H1 (cell line): ENCODE measurements around the gene POLDIP3. TPM values are rescaled to one million over a fixed set of nuclear protein-coding genes. Genes with fewer than 3 reads are reported as not detected.
"Not testable (repeated sequence)": the region's sequence is repeated elsewhere in the genome, so short reads cannot be mapped to it uniquely, and the experiment has no call there.

ENCODE experiments used
- CTCF ChIA-PET: fragments of 300-600 bp; sonication (Branson Sonifier 250); formaldehyde crosslinking; loops from one replicate; lab custom pipeline; 2021; ENCODE audit not compliant: partially characterized antibody; lab: Charles Lee
- POLR2A ChIA-PET: fragments of 300-600 bp; sonication (Branson Sonifier 250); formaldehyde crosslinking; loops from one replicate; lab custom pipeline; 2021; ENCODE audit warnings: inconsistent platforms; ENCODE audit not compliant: partially characterized antibody; lab: Charles Lee
- DNase-seq, 2 experiments: peaks; one replicate each; pipeline versions ENCODE4 v3.0.0 to v3.0.0-alpha.2; 2010 to 2022; ENCODE audit warnings: low spot score in 2 of 2, low read depth in 1 of 2, mixed read lengths in 1 of 2
- FAIRE-seq: peaks from 2 replicates; lab custom pipeline; 2011; peaks lifted over from hg19 to GRCh38; lab: Jason Lieb, UNC
- H2AFZ ChIP-seq: 2 replicates; pipeline ENCODE4 v1.8.1; 2012; ENCODE audit warnings: low read length, inconsistent platforms
- H2AK5ac ChIP-seq: 2 replicates; pipeline ENCODE4 v1.6.1; 2013; ENCODE audit warnings: low read depth, low read length
- H2BK120ac ChIP-seq: replicated peaks from 2 replicates; pipeline ENCODE3; 2013; ENCODE audit warnings: low read depth, low read length, inconsistent platforms
- H2BK12ac ChIP-seq: 2 replicates; pipeline ENCODE4 v1.6.1; 2013; ENCODE audit warnings: low read depth, low read length
- H2BK15ac ChIP-seq: 2 replicates; pipeline ENCODE4 v1.6.1; 2013; ENCODE audit warnings: low read length
- H2BK20ac ChIP-seq: 2 replicates; pipeline ENCODE4 v1.6.1; 2013; ENCODE audit warnings: low read length
- H2BK5ac ChIP-seq: 2 replicates; pipeline ENCODE4 v1.6.1; 2013; ENCODE audit warnings: low read depth, low read length
- H3K14ac ChIP-seq: 2 replicates; pipeline ENCODE4 v1.6.1; 2013; ENCODE audit warnings: inconsistent platforms; ENCODE audit not compliant: insufficient read length
- H3K18ac ChIP-seq: 2 replicates; pipeline ENCODE4 v1.6.1; 2013; ENCODE audit warnings: low read length; ENCODE audit errors: extremely low read depth
- H3K23ac ChIP-seq: 2 replicates; pipeline ENCODE4 v1.6.1; 2013; ENCODE audit warnings: inconsistent platforms; ENCODE audit not compliant: insufficient read length
- H3K23me2 ChIP-seq: 2 replicates; pipeline ENCODE4 v1.6.1; 2013; ENCODE audit warnings: low read depth, low read length
- H3K27ac ChIP-seq: 2 replicates; pipeline ENCODE4 v1.6.1; 2011; ENCODE audit warnings: low read depth, low read length, inconsistent platforms
- H3K27me3 ChIP-seq, 4 experiments: replicated peaks in 1 of 4; 1 replicate in 1 of 4; 2 replicates in 3 of 4; pipeline versions ENCODE4 v1.6.1 to v1.8.1; 2011 to 2013; ENCODE audit warnings: low read length in 3 of 4, mild to moderate bottlenecking in 3 of 4, inconsistent platforms in 2 of 4, mixed read lengths in 2 of 4, moderate library complexity in 1 of 4; ENCODE audit not compliant: control insufficient read depth in 3 of 4, insufficient read depth in 3 of 4; ENCODE audit errors: extremely low read depth in 1 of 4
- H3K36me3 ChIP-seq, 4 experiments: 2 replicates each; pipeline versions ENCODE4 v1.6.1 to v1.8.1; 2011 to 2013; ENCODE audit warnings: mild to moderate bottlenecking in 4 of 4, low read length in 3 of 4, moderate library complexity in 2 of 4, control low read depth in 1 of 4, inconsistent platforms in 1 of 4; ENCODE audit not compliant: insufficient read depth in 4 of 4, control insufficient read depth in 2 of 4
- H3K4ac ChIP-seq: replicated peaks from 2 replicates; pipeline ENCODE3; 2013; ENCODE audit warnings: low read length, low read depth, mixed read lengths, inconsistent platforms; ENCODE audit not compliant: insufficient read length
- H3K4me1 ChIP-seq, 4 experiments: replicated peaks in 1 of 4; 1 replicate in 1 of 4; 2 replicates in 3 of 4; pipeline versions ENCODE4 v1.6.1 to v1.8.1; 2011 to 2013; ENCODE audit warnings: low read length in 3 of 4, inconsistent platforms in 2 of 4, mixed read lengths in 1 of 4; ENCODE audit not compliant: insufficient read depth in 4 of 4, control insufficient read depth in 3 of 4
- H3K4me2 ChIP-seq, 2 experiments: 2 replicates each; pipeline versions ENCODE4 v1.6.1 to v1.8.1; 2011 to 2013; ENCODE audit warnings: low read depth in 2 of 2, low read length in 2 of 2, control low read depth in 1 of 2, inconsistent platforms in 1 of 2, mild to moderate bottlenecking in 1 of 2; ENCODE audit not compliant: insufficient read depth in 1 of 2
- H3K4me3 ChIP-seq, 4 experiments: fragments of 200-600, 300-600 bp in 1 of 4; sonication (generic), shearing (Covaris generic), sonication (Bioruptor Twin) in 1 of 4; 2 replicates each; pipeline versions ENCODE4 v1.5.1 to v1.8.1; 2011 to 2016; ENCODE audit warnings: low read length in 4 of 4, low read depth in 3 of 4, control low read depth in 2 of 4, inconsistent platforms in 2 of 4, mild to moderate bottlenecking in 2 of 4, mixed read lengths in 1 of 4, moderate library complexity in 1 of 4; ENCODE audit not compliant: insufficient read depth in 2 of 4; ENCODE audit errors: extremely low read depth in 1 of 4
- H3K56ac ChIP-seq: replicated peaks from 2 replicates; pipeline ENCODE3; 2013; ENCODE audit warnings: low read depth, mild to moderate bottlenecking, mixed read lengths, low read length, inconsistent platforms; ENCODE audit not compliant: insufficient read length
- H3K79me1 ChIP-seq: 2 replicates; pipeline ENCODE4 v1.6.1; 2013; ENCODE audit warnings: low read depth, low read length, control low read depth
- H3K79me2 ChIP-seq, 2 experiments: 2 replicates each; pipeline versions ENCODE4 v1.6.1 to v1.8.1; 2012 to 2013; ENCODE audit warnings: low read length in 2 of 2, mild to moderate bottlenecking in 2 of 2, inconsistent platforms in 1 of 2; ENCODE audit not compliant: insufficient read depth in 2 of 2, control insufficient read depth in 1 of 2
- H3K9ac ChIP-seq, 4 experiments: replicated peaks in 1 of 4; 1 replicate in 1 of 4; 2 replicates in 3 of 4; pipeline versions ENCODE4 v1.6.1 to v1.8.1; 2011 to 2013; ENCODE audit warnings: low read depth in 3 of 4, low read length in 3 of 4, control low read depth in 2 of 4, mild to moderate bottlenecking in 2 of 4, moderate library complexity in 2 of 4, inconsistent platforms in 1 of 4; ENCODE audit errors: extremely low read depth in 1 of 4
- H3K9me3 ChIP-seq, 2 experiments: 2 replicates each; pipeline versions ENCODE4 v1.6.1 to v1.8.1; 2012 to 2013; ENCODE audit warnings: mild to moderate bottlenecking in 2 of 2, moderate library complexity in 2 of 2, control low read depth in 1 of 2, inconsistent platforms in 1 of 2, low read depth in 1 of 2, low read length in 1 of 2, mixed read lengths in 1 of 2; ENCODE audit not compliant: insufficient read depth in 2 of 2
- H4K20me1 ChIP-seq, 2 experiments: replicated peaks in 1 of 2; 2 replicates each; pipeline versions ENCODE3 to v1.8.1; 2011 to 2013; ENCODE audit warnings: inconsistent platforms in 2 of 2, low read length in 2 of 2, mild to moderate bottlenecking in 1 of 2; ENCODE audit not compliant: insufficient read depth in 2 of 2, control insufficient read depth in 1 of 2
- H4K5ac ChIP-seq: 2 replicates; pipeline ENCODE4 v1.6.1; 2013; ENCODE audit warnings: low read length, low read depth, mixed read lengths, inconsistent platforms; ENCODE audit not compliant: insufficient read length
- H4K8ac ChIP-seq: 2 replicates; pipeline ENCODE4 v1.8.0; 2013; ENCODE audit warnings: mild to moderate bottlenecking, moderate library complexity, low read length, inconsistent platforms; ENCODE audit not compliant: insufficient read depth; ENCODE audit errors: extremely low read depth
- H4K91ac ChIP-seq: replicated peaks from 2 replicates; pipeline ENCODE3; 2013; ENCODE audit warnings: low read length, mixed read lengths, inconsistent platforms; ENCODE audit not compliant: insufficient read length
- WGBS, 2 experiments: shearing (Covaris generic) in 1 of 2; methylation state at CpG; one replicate each; pipeline versions ENCODE4 v1.1.6 to v1.1.7; 2013 to 2015; ENCODE audit warnings: low lambda C conversion rate in 2 of 2, mixed read lengths in 2 of 2, inconsistent platforms in 1 of 2, low coverage in 1 of 2, missing lambda C conversion rate in 1 of 2; ENCODE audit not compliant: insufficient replicate concordance in 2 of 2, insufficient coverage in 1 of 2, insufficient read length in 1 of 2; ENCODE audit errors: extremely low coverage in 1 of 2, missing lambda C conversion rate in 1 of 2; 5-methylcytosine and 5-hydroxymethylcytosine counted together
- polyA plus RNA-seq, 7 experiments: library from polyadenylated mRNA; depleted of rRNA in 3 of 7; stranded (reverse) in 5 of 7; unstranded in 2 of 7; fragments of >200 nt in 5 of 7; fragments of 200-250 nt in 2 of 7; gene quantifications; 1 replicate in 5 of 7; 2 replicates in 1 of 7; 4 replicates in 1 of 7; pipeline versions ENCODE4 v1.2.1 to v1.2.3, GENCODE V29; 2011 to 2013; ENCODE audit warnings: missing spikeins in 2 of 7, mixed read lengths in 2 of 7
- total RNA-seq: library from RNA; stranded (reverse); fragmentation: NEBNext Ultra II Directional; extraction: Animal tissue kit (Norgen Biotek cat#: 25700); gene quantifications from 2 replicates; pipeline ENCODE4 v1.2.1, GENCODE V29; 2021

POLDIP3 gene
- total and polyA plus RNA-seq, 2 of the 8 experiments (the other 6 are each of a cell fraction or from before 2014, with no cell fraction given): 43.5 to 84.6 TPM

GRCh38 chr22:42536634-42537033 is 78.0 kb downstream of the POLDIP3 start:
- not testable (repeated sequence) for H3K14ac ChIP-seq, H2BK12ac ChIP-seq, H3K9ac ChIP-seq, H3K4me2 ChIP-seq, FAIRE-seq, H2BK15ac ChIP-seq, H3K23me2 ChIP-seq, H3K4me3 ChIP-seq, H3K4ac ChIP-seq, H3K36me3 ChIP-seq, H3K4me1 ChIP-seq, H3K27me3 ChIP-seq, H3K27ac ChIP-seq, DNase-seq, H3K79me1 ChIP-seq, H3K56ac ChIP-seq, H4K91ac ChIP-seq, H4K8ac ChIP-seq, H2BK120ac ChIP-seq, H2AK5ac ChIP-seq, H3K79me2 ChIP-seq, H2BK5ac ChIP-seq, H4K20me1 ChIP-seq, H2BK20ac ChIP-seq, H3K18ac ChIP-seq, H4K5ac ChIP-seq, H3K23ac ChIP-seq, H3K9me3 ChIP-seq, H2AFZ ChIP-seq
- WGBS, 2 experiments: 93% methylated on average over 18 of the region's 18 CpGs; no CpG with 5 or more reads in 1 of the 2 experiments
- POLR2A ChIA-PET: interaction anchor here (0.6 to 0.7 kb wide), 2 partner anchors 113 to 220 kb away, joined by 3 read pairs; no protein-coding TSS in a partner anchor
- CTCF ChIA-PET: interaction anchor here (1.0 to 3.0 kb wide), 4 partner anchors 10 to 25 kb away, joined by 3 to 8 read pairs (median 6); no protein-coding TSS in a partner anchor
